Adrenal gland (tissue), 12 donors: ENCODE data around the gene SLC6A18. TPM values are rescaled to one million over a fixed set of nuclear protein-coding genes. Genes with fewer than 3 reads are reported as not detected.

Experiments used
- DNase-seq, 7 donors: peaks; one replicate each; pipeline ENCODE4 v3.0.0-alpha.2; 2019 to 2020
- H3K27ac ChIP-seq, 5 donors: fragments of 200-600 bp; sonication (generic) in 4 of 5; 1 replicate in 3 of 5; 2 replicates in 2 of 5; pipeline versions ENCODE4 v1.5.1 to v1.8.0; 2016 to 2020; ENCODE audit warnings: mild to moderate bottlenecking in 1 of 5
- H3K27me3 ChIP-seq: fragments of 200-600 bp; 2 replicates; pipeline ENCODE4 v1.8.0; 2021
- H3K36me3 ChIP-seq, 2 donors: fragments of 200-600 bp; replicated peaks in 1 of 2; 1 replicate in 1 of 2; 2 replicates in 1 of 2; pipeline versions ENCODE4 v1.5.1 to v1.8.0; 2018 to 2022
- H3K4me1 ChIP-seq, 2 donors: fragments of 200-600 bp; replicated peaks in 1 of 2; 1 replicate in 1 of 2; 2 replicates in 1 of 2; pipeline versions ENCODE4 v1.5.1 to v1.8.0; 2018 to 2021
- H3K4me3 ChIP-seq, 4 donors: fragments of 200-600 bp; sonication (generic) in 3 of 4; one replicate each; pipeline ENCODE4 v1.5.1; 2016 to 2018
- H3K9me3 ChIP-seq, 3 donors: fragments of 200-600 bp; sonication (generic) in 1 of 3; replicated peaks in 1 of 3; 1 replicate in 2 of 3; 2 replicates in 1 of 3; pipeline versions ENCODE4 v1.5.1 to v1.8.0; 2016 to 2021
- POLR2A ChIP-seq, 2 donors: fragments of 450-650 bp; IDR thresholded peaks; one replicate each; pipeline ENCODE4 v1.6.1; 2017; ENCODE audit warnings: antibody characterized with exemption in 2 of 2, mild to moderate bottlenecking in 2 of 2, moderate library complexity in 1 of 2
- WGBS, 4 donors: extraction: QIAGEN DNeasy Blood & Tissue Kit in 2 of 4; methylation state at CpG; one replicate each; pipeline versions ENCODE4 v1.1.5 to v1.1.7; 2013 to 2017; 5-methylcytosine and 5-hydroxymethylcytosine counted together
- intact Hi-C, 2 donors: fragments of 100-400 bp; cut with DNase I; formaldehyde crosslinking; loops; one replicate each; pipeline versions ENCODE4 v1.14.1 to v1.15.0; 2022 to 2023
- polyA plus RNA-seq, 3 donors: library from polyadenylated mRNA; stranded (reverse); fragments of 200-250 nt in 2 of 3; fragments of 350-450 nt in 1 of 3; fragmentation: Illumina TruSeq in 1 of 3; extraction: RNeasy Lipid Tissue Mini Kit (QIAGEN cat#74804) in 1 of 3; gene quantifications; one replicate each; pipeline ENCODE4 v1.2.3, GENCODE V29; 2013 to 2014
- total RNA-seq, 9 donors: library from RNA; depleted of rRNA in 4 of 9; stranded (reverse); fragments of >200 nt in 4 of 9; fragments of 120-200 nt in 1 of 9; fragmentation: NEBNext Ultra II Directional in 1 of 9; extraction: Animal tissue kit (Norgen Biotek cat#: 25700) in 1 of 9; gene quantifications; one replicate each; pipeline versions ENCODE4 v1.1.0 to v1.2.4, GENCODE V29; 2013 to 2023
- TF ChIP-seq, protein P1 (sequence below), 6 experiments: fragments of 450-650 bp in 4 of 6; fragments of 200-600 bp in 2 of 6; sonication (generic) in 1 of 6; IDR thresholded peaks; 1 replicate in 5 of 6; 2 replicates in 1 of 6; pipeline versions ENCODE4 v1.5.1 to v1.8.0; 2016 to 2021; ENCODE audit warnings: antibody characterized with exemption in 6 of 6, mild to moderate bottlenecking in 2 of 6, moderate library complexity in 1 of 6
- donor health status: healthy with polysubstance abuse.
- donor health status: Bipolar disorder and iron deficiency.
- donor health status: DM: yes; HTN: yes; CAD: no.
- donor health status: DM: no; HTN: no; CAD: no.
- donor health status: DM: no; HTN: no; CAD: no.
- donor health status: DM: yes; HTN: yes; CAD: no.

The SLC6A18 gene
- total and polyA plus RNA-seq, 12 donors: not detected

DNA sequence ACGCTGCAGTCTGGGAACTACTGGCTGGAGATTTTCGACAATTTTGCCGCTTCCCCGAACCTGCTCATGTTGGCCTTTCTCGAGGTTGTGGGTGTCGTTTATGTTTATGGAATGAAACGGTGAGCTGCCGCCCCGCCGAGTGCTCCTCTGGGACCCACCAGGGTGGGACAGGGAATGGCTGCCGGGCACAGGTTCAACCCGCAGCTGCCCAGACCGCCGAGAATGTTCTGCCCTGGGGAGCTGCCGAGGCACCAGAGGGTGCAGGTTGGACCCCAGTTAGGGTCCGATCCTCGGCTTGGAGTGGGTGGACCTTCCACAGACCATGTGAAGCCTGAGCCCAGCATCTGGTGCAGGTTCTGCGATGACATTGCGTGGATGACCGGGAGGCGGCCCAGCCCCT, 19.1 kb downstream of the SLC6A18 start:
- H3K27me3 ChIP-seq: peaks cover 28% of the 10 kb centered on the region
- no peaks in the 10 kb centered on the region for H3K4me1 ChIP-seq
- TF ChIP-seq POLR2A (IDR thresholded peaks at IDR 0.05): no peak
- TF ChIP-seq, protein P1, sequence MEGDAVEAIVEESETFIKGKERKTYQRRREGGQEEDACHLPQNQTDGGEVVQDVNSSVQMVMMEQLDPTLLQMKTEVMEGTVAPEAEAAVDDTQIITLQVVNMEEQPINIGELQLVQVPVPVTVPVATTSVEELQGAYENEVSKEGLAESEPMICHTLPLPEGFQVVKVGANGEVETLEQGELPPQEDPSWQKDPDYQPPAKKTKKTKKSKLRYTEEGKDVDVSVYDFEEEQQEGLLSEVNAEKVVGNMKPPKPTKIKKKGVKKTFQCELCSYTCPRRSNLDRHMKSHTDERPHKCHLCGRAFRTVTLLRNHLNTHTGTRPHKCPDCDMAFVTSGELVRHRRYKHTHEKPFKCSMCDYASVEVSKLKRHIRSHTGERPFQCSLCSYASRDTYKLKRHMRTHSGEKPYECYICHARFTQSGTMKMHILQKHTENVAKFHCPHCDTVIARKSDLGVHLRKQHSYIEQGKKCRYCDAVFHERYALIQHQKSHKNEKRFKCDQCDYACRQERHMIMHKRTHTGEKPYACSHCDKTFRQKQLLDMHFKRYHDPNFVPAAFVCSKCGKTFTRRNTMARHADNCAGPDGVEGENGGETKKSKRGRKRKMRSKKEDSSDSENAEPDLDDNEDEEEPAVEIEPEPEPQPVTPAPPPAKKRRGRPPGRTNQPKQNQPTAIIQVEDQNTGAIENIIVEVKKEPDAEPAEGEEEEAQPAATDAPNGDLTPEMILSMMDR (IDR thresholded peaks at IDR 0.05): no peak
- H3K36me3 ChIP-seq: no peaks in the 10 kb centered on the region
- no peak overlapping the region for H3K27ac ChIP-seq
- no peaks in the 10 kb centered on the region for H3K9me3 ChIP-seq
- H3K4me3 ChIP-seq: no peak overlapping the region
- DNase-seq: no peak
- WGBS, 4 donors: 45 to 71% (median 61%) methylated on average over 5 to 21 of the region's 21 CpGs
- intact Hi-C loops: no loop called here

DNA sequence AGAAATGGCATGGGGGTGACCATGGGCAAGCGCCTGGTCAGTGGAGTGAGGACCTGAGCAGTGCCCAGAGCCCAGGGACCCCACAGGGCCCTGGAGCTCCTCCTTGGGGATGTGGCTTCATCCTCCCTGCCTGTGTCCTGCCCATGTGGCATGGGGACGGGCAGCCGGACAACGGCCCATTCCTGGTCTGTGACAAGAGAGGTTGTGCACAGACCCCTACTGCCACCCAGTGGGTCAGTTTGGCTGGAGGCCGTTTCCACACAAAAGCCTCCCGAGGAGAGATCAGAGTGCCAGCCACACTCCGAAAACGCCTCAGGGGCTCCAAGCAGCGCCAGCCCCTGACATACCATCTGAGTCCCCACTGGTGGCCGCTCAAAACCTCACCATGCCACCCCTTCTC, 19.8 kb downstream of the SLC6A18 start:
- Histone ChIP-seq H3K27ac (no peak overlapping the region), H3K4me1 (no peaks in the 10 kb centered on the region), H3K36me3 (no peaks in the 10 kb centered on the region), H3K9me3 (no peaks in the 10 kb centered on the region), H3K27me3 (peaks cover 28% of the 10 kb centered on the region), H3K4me3 (no peak overlapping the region)
- 55 to 76% (median 64%) methylated on average over 6 to 10 of the region's 10 CpGs for WGBS, 4 donors
- intact Hi-C loops: no loop called here
- TF ChIP-seq, protein P1 (IDR thresholded peaks at IDR 0.05): no peak
- TF ChIP-seq POLR2A (IDR thresholded peaks at IDR 0.05): no peak
- DNase-seq: no peak

DNA sequence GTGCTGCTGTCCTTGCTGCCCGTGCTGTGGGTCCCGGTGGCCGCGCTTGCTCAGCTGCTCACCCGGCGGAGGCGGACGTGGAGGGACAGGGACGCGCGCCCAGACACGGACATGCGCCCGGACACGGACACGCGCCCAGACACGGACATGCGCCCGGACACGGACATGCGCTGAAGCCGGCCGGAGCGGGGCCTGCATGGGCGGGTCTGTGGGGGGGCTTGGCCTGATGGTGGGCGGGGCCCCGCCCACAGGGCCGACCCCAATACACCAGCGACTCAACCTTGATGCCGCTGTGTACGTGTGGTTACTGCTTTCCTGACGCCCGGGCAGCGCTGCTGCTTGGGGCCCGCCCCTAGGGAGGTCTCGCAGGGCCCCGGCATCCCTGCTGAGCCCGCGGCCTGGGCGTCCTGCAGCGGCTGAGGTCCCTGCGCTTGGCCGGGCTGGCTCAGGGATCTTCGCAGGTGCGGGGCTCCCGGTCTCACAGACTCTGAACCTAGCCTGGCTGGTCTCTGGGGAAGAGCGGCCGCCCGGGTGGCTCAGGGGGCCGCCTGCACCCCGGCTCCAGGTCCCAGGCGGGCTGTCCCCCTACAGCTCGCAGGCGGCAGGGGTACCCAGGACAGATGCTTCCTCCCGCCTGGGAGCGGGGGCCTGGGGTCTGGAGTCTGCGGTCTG, 20.9 kb downstream of the SLC6A18 start:
- Histone ChIP-seq H3K27me3 (peaks cover 28% of the 10 kb centered on the region), H3K27ac (no peak overlapping the region), H3K4me3 (no peak overlapping the region), H3K4me1 (no peaks in the 10 kb centered on the region), H3K9me3 (no peaks in the 10 kb centered on the region), H3K36me3 (no peaks in the 10 kb centered on the region)
- TF ChIP-seq, protein P1 (IDR thresholded peaks at IDR 0.05): no peak
- TF ChIP-seq POLR2A (IDR thresholded peaks at IDR 0.05): no peak
- 17 to 35% (median 29%) methylated on average over 10 to 58 of the region's 58 CpGs; no CpG with 5 or more reads in 1 of the 4 donors for WGBS, 4 donors
- intact Hi-C loops: no loop called here
- DNase-seq: no peak

- no peak overlapping the region for H3K27ac ChIP-seq
- H3K36me3 ChIP-seq: no peaks in the 10 kb centered on the region
- TF ChIP-seq, protein P1 (IDR thresholded peaks at IDR 0.05): no peak
- no peak for TF ChIP-seq POLR2A (IDR thresholded peaks at IDR 0.05)
- intact Hi-C loops: no loop called here
- DNase-seq: peak in 6 of 7 donors; percentile 25 to 45 (median 36)
- H3K9me3 ChIP-seq: no peaks in the 10 kb centered on the region
- WGBS, 4 donors: 6 to 22% (median 19%) methylated on average over 21 to 43 of the region's 43 CpGs
- peaks cover 28% of the 10 kb centered on the region for H3K27me3 ChIP-seq
- H3K4me3 ChIP-seq: no peak overlapping the region
- H3K4me1 ChIP-seq: no peaks in the 10 kb centered on the region
Measured at GRCh38 chr5:1246711-1247431, 21.7 kb downstream of the SLC6A18 start.
